B cell (primary cell): ENCODE results near the gene UBA1. TPM values are rescaled to one million over a fixed set of nuclear protein-coding genes. Genes with fewer than 3 reads are reported as not detected.

Experiments
- ATAC-seq: fragments of 200-7000 bp; cut with Tn5 transposase; one replicate; pipeline ENCODE4 v1.10.0; 2021; ENCODE audit warnings: low read depth, mild to moderate bottlenecking, moderate number of reproducible peaks, moderate library complexity
- CTCF ChIA-PET: fragments of 350-600 bp; sonication (Branson Sonifier 250); formaldehyde crosslinking; loops from one replicate; lab custom pipeline; 2021; ENCODE audit warnings: antibody characterized with exemption, inconsistent platforms; lab: Charles Lee
- POLR2A ChIA-PET: fragments of 350-600 bp; sonication (Branson Sonifier 250); formaldehyde crosslinking; loops from one replicate; lab custom pipeline; 2021; ENCODE audit warnings: antibody characterized with exemption; lab: Charles Lee
- DNase-seq: peaks from one replicate; pipeline ENCODE4 v3.0.0; 2013
- H2AFZ ChIP-seq: 2 replicates; pipeline ENCODE4 v1.6.1; 2012; ENCODE audit warnings: mild to moderate bottlenecking, low read depth, low read length; ENCODE audit not compliant: insufficient read depth, poor library complexity, severe bottlenecking
- H3K27ac ChIP-seq, 2 donors: 1 replicate in 1 of 2; 2 replicates in 1 of 2; pipeline ENCODE4 v1.5.1; 2012 to 2013; ENCODE audit warnings: low read length in 2 of 2, mild to moderate bottlenecking in 2 of 2, moderate library complexity in 1 of 2
- H3K27me3 ChIP-seq, 4 experiments: fragments of 200-600 bp in 1 of 4; sonication (generic) in 1 of 4; replicated peaks in 1 of 4; 1 replicate in 2 of 4; 2 replicates in 2 of 4; pipeline versions ENCODE4 v1.6.1 to v1.7.0; 2013 to 2016; ENCODE audit warnings: low read length in 3 of 4, mild to moderate bottlenecking in 2 of 4, mixed read lengths in 1 of 4, moderate library complexity in 1 of 4; ENCODE audit not compliant: insufficient read depth in 4 of 4, control insufficient read depth in 3 of 4; ENCODE audit errors: control extremely low read depth in 1 of 4
- H3K36me3 ChIP-seq, 2 experiments: replicated peaks in 1 of 2; 1 replicate in 1 of 2; 2 replicates in 1 of 2; pipeline versions ENCODE4 v1.6.1 to v1.7.1; 2013; ENCODE audit warnings: low read length in 1 of 2; ENCODE audit not compliant: insufficient read depth in 2 of 2, control insufficient read depth in 1 of 2; ENCODE audit errors: control extremely low read depth in 1 of 2, extremely low read depth in 1 of 2
- H3K4me1 ChIP-seq, 2 donors: fragments of 200-600 bp in 1 of 2; sonication (generic) in 1 of 2; 1 replicate in 1 of 2; 2 replicates in 1 of 2; pipeline versions ENCODE4 v1.5.1 to v1.6.1; 2013 to 2017; ENCODE audit warnings: low read length in 2 of 2; ENCODE audit not compliant: control insufficient read depth in 2 of 2, insufficient read depth in 2 of 2
- H3K4me2 ChIP-seq: replicated peaks from 2 replicates; pipeline ENCODE3; 2012; ENCODE audit warnings: mild to moderate bottlenecking, low read depth, low read length; ENCODE audit not compliant: poor library complexity, severe bottlenecking
- H3K4me3 ChIP-seq, 5 experiments: fragments of 200-600 bp in 1 of 5; sonication (generic) in 1 of 5; 1 replicate in 3 of 5; 2 replicates in 2 of 5; pipeline versions ENCODE4 v1.5.1 to v1.7.0; 2011 to 2016; ENCODE audit warnings: low read length in 4 of 5, mild to moderate bottlenecking in 4 of 5, low read depth in 2 of 5, control low read depth in 1 of 5, moderate library complexity in 1 of 5; ENCODE audit not compliant: insufficient read depth in 1 of 5; ENCODE audit errors: control extremely low read depth in 1 of 5, extremely low read depth in 1 of 5
- H3K79me2 ChIP-seq: fragments of 200-600 bp; sonication (generic); one replicate; pipeline ENCODE4 v1.6.0; 2016; ENCODE audit warnings: low read length; ENCODE audit not compliant: control insufficient read depth, insufficient read depth
- H3K9ac ChIP-seq: fragments of 200-600 bp; sonication (generic); 2 replicates; pipeline ENCODE4 v1.6.1; 2017; ENCODE audit warnings: mild to moderate bottlenecking, low read length, moderate library complexity
- H3K9me3 ChIP-seq, 3 donors: one replicate each; pipeline versions ENCODE4 v1.6.1 to v1.7.1; 2013; ENCODE audit warnings: low read length in 2 of 3; ENCODE audit not compliant: control insufficient read depth in 2 of 3, insufficient read depth in 1 of 3; ENCODE audit errors: control extremely low read depth in 1 of 3
- H4K20me1 ChIP-seq: 2 replicates; pipeline ENCODE4 v1.6.0; 2012; ENCODE audit warnings: mild to moderate bottlenecking, low read length; ENCODE audit not compliant: insufficient read depth, control insufficient read depth, poor library complexity, severe bottlenecking
- H3K27ac Mint-ChIP-seq: one replicate; pipeline ENCODE4 v1.8.0; 2021; ENCODE audit warnings: mixed read lengths
- H3K27me3 Mint-ChIP-seq: one replicate; pipeline ENCODE4 v1.8.0; 2021; ENCODE audit warnings: mixed read lengths
- H3K4me1 Mint-ChIP-seq: one replicate; pipeline ENCODE4 v1.8.0; 2021; ENCODE audit warnings: mixed read lengths
- H3K4me3 Mint-ChIP-seq: one replicate; pipeline ENCODE4 v1.8.0; 2021; ENCODE audit warnings: mixed read lengths
- H3K9me3 Mint-ChIP-seq: one replicate; pipeline ENCODE4 v1.8.0; 2022; ENCODE audit warnings: mixed read lengths; ENCODE audit not compliant: insufficient read depth
- EZH2 ChIP-seq: IDR thresholded peaks from 2 replicates; pipeline ENCODE4 v1.6.1; 2012; ENCODE audit warnings: borderline replicate concordance, low read depth, mild to moderate bottlenecking, moderate library complexity, low read length; ENCODE audit not compliant: insufficient read depth, poor library complexity, severe bottlenecking
- WGBS: methylation state at CpG from one replicate; pipeline ENCODE4 v1.1.5; 2013; ENCODE audit warnings: missing lambda C conversion rate; ENCODE audit not compliant: insufficient coverage; 5-methylcytosine and 5-hydroxymethylcytosine counted together
- intact Hi-C: fragments of 100-400 bp; cut with micrococcal nuclease; formaldehyde crosslinking; loops from one replicate; pipeline ENCODE4 v1.10.0; 2022
- polyA plus RNA-seq: library from polyadenylated mRNA; depleted of rRNA; stranded (reverse); fragments of >200 nt; gene quantifications from 2 replicates; pipeline ENCODE4 v1.2.3, GENCODE V29; 2012
- total RNA-seq, 2 donors: library from RNA; stranded (reverse); fragments of 120-200 nt in 1 of 2; gene quantifications; 1 replicate in 1 of 2; 2 replicates in 1 of 2; pipeline versions ENCODE4 v1.2.3 to v1.2.4, GENCODE V29; 2013 to 2022
- TF ChIP-seq, protein P1 (sequence below): fragments of 200-600 bp; IDR thresholded peaks from one replicate; pipeline ENCODE4 v1.8.0; 2022; ENCODE audit warnings: antibody characterized with exemption, mild to moderate bottlenecking

UBA1 gene
- total and polyA plus RNA-seq, 2 donors (not counting 1 experiment from before 2014, with no cell fraction given), result 166 to 211 TPM

DNA sequence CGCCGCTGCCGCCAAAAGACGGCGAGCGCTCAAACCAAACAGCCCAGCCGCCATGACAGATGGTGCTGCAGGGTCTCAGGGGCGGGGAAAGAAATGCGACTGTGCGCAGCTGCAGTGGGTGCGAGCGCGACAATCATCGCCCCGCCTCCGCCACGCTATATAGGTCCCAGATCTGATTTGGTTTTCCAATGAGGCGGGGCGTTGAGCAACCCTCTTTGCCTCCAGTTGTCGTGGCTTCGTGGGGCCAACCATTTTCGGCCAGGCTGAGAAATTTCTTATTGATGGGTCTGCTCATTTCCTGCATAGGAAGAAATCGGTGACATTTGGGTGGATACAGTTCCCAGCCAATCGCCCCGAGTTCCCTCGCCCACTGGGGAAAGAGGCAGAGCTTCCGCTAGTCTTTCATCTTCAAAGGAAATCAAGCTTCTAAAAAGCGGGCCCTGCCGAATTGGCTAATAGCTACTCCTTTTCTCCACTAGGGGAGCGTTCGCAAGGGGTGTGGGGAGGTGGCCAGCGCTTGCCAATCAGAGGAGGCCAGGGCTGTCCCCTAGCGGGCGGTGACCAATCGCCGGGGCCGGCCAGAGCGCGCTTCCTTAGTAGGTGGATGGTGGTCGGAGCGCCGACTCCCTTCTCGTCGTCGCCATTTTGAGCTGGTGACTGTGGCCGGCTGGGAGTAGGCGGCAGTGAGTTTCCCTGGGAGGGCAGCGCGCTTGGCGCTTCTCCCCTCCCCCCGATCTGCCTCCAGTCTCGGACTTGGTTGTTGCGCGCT is 48.8 kb upstream of the UBA1 start, which contains the start of the genes NDUFB11 and RBM10:
TSS of gene NDUFB11 (minus strand) at position 77 of the 769 bp plus-strand sequence. CDS start at position 54, 23 bp downstream.
TSS of gene RBM10 (plus strand) at position 596 of the 769 bp plus-strand sequence. CDS start 2,261 bp downstream, outside the sequence.
- peak within 1 kb of the TSS; percentile 71 to 83 (median 72) for H3K4me3 ChIP-seq
- peaks cover 42% of the 10 kb centered on the region for H3K79me2 ChIP-seq
- CTCF ChIA-PET, result interaction anchor here (0.6 to 1.5 kb wide), 7 partner anchors 14 to 307 kb away, joined by 3 to 8 read pairs (median 3); no protein-coding TSS in a partner anchor
- H3K27me3 ChIP-seq, result no peaks in the 10 kb centered on the region
- peak within 1 kb of the TSS; percentile 77 for H3K4me2 ChIP-seq
- peaks cover 0 to 6% of the 10 kb centered on the region in 2 experiments for H3K36me3 ChIP-seq
- POLR2A ChIA-PET, result interaction anchor here (0.6 to 3.2 kb wide), 10 partner anchors 15 to 1857 kb away, joined by 3 to 21 read pairs (median 6); partner anchors contain the start of genes CDK16, GRIPAP1, RP2 and USP11
- Mint-ChIP-seq H3K27me3 (no peaks in the 10 kb centered on the region), H3K9me3 (no peaks in the 10 kb centered on the region), H3K4me1 (peaks cover 35% of the 10 kb centered on the region), H3K4me3 (peak within 1 kb of the TSS; percentile 97), H3K27ac (peak within 1 kb of the TSS; percentile 99)
- no peaks in the 10 kb centered on the region for H3K9me3 ChIP-seq
- H3K9ac ChIP-seq, result peak within 1 kb of the TSS; percentile 79
- ATAC-seq, result peak; percentile 92
- intact Hi-C loops, result loop anchor here (1.0 to 5.0 kb wide), 4 partner anchors 16 to 698 kb away; partner anchors contain the start of genes UBA1 and USP11
- WGBS, result 0% methylated on average over 35 of the region's 54 CpGs
- TF ChIP-seq, protein P1, sequence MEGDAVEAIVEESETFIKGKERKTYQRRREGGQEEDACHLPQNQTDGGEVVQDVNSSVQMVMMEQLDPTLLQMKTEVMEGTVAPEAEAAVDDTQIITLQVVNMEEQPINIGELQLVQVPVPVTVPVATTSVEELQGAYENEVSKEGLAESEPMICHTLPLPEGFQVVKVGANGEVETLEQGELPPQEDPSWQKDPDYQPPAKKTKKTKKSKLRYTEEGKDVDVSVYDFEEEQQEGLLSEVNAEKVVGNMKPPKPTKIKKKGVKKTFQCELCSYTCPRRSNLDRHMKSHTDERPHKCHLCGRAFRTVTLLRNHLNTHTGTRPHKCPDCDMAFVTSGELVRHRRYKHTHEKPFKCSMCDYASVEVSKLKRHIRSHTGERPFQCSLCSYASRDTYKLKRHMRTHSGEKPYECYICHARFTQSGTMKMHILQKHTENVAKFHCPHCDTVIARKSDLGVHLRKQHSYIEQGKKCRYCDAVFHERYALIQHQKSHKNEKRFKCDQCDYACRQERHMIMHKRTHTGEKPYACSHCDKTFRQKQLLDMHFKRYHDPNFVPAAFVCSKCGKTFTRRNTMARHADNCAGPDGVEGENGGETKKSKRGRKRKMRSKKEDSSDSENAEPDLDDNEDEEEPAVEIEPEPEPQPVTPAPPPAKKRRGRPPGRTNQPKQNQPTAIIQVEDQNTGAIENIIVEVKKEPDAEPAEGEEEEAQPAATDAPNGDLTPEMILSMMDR, result peak; percentile 66
- TF ChIP-seq EZH2, result no peak
- peaks cover 20 to 32% of the 10 kb centered on the region in 2 donors for H3K4me1 ChIP-seq
- peaks cover 12% of the 10 kb centered on the region for H4K20me1 ChIP-seq
- peak within 1 kb of the TSS; percentile 94 to 95 for H3K27ac ChIP-seq
- peak; percentile 92 for DNase-seq
- H2AFZ ChIP-seq, result peak within 1 kb of the TSS; percentile 77
